Suprapubic skin (tissue), 4 donors: Measurements from ENCODE around the gene OSBPL3. TPM values are rescaled to one million over a fixed set of nuclear protein-coding genes. Genes with fewer than 3 reads are reported as not detected.

Experiments used
- DNase-seq, 2 donors: peaks; one replicate each; pipeline ENCODE4 v3.0.0-alpha.2; 2019; ENCODE audit warnings: low spot score in 2 of 2
- H3K27ac ChIP-seq: fragments of 200-600 bp; sonication (generic); one replicate; pipeline ENCODE4 v1.5.1; 2019
- H3K27me3 ChIP-seq: fragments of 200-600 bp; sonication (generic); one replicate; pipeline ENCODE4 v1.5.1; 2019
- H3K36me3 ChIP-seq: fragments of 200-600 bp; sonication (generic); one replicate; pipeline ENCODE4 v1.5.1; 2019
- H3K4me1 ChIP-seq: fragments of 200-600 bp; sonication (generic); one replicate; pipeline ENCODE4 v1.5.1; 2019
- H3K4me3 ChIP-seq: fragments of 200-600 bp; sonication (generic); one replicate; pipeline ENCODE4 v1.5.1; 2019; ENCODE audit warnings: mild to moderate bottlenecking
- H3K9me3 ChIP-seq: fragments of 200-600 bp; sonication (generic); one replicate; pipeline ENCODE4 v1.5.1; 2019
- EP300 ChIP-seq: sonication (generic); formaldehyde crosslinking; IDR thresholded peaks from one replicate; pipeline ENCODE4 v1.6.1; 2017; ENCODE audit warnings: antibody characterized with exemption
- POLR2A ChIP-seq, 2 donors: fragments of 450-650 bp; IDR thresholded peaks; one replicate each; pipeline ENCODE4 v1.6.1; 2017; ENCODE audit warnings: antibody characterized with exemption in 2 of 2, mild to moderate bottlenecking in 2 of 2, moderate library complexity in 2 of 2
- POLR2AphosphoS5 ChIP-seq, 3 donors: sonication (generic); formaldehyde crosslinking; IDR thresholded peaks; one replicate each; pipeline ENCODE4 v1.6.1; 2017; ENCODE audit warnings: antibody characterized with exemption in 3 of 3
- WGBS: methylation state at CpG from one replicate; pipeline ENCODE4 v1.1.5; 2018; 5-methylcytosine and 5-hydroxymethylcytosine counted together
- total RNA-seq, 4 donors: library from RNA; depleted of rRNA; stranded (reverse); fragments of >200 nt; gene quantifications; one replicate each; pipeline ENCODE4 v1.1.0, GENCODE V29; 2016
- TF ChIP-seq, protein P1 (sequence below), 2 donors: fragments of 200-600 bp in 1 of 2; fragments of 450-650 bp in 1 of 2; sonication (generic) in 1 of 2; IDR thresholded peaks; one replicate each; pipeline ENCODE4 v1.5.1; 2016 to 2019; ENCODE audit warnings: antibody characterized with exemption in 2 of 2, mild to moderate bottlenecking in 1 of 2, moderate library complexity in 1 of 2

The OSBPL3 gene
- total RNA-seq, 4 donors from 2014 or later: 22.0 to 49.0 (median 27.3) TPM

DNA sequence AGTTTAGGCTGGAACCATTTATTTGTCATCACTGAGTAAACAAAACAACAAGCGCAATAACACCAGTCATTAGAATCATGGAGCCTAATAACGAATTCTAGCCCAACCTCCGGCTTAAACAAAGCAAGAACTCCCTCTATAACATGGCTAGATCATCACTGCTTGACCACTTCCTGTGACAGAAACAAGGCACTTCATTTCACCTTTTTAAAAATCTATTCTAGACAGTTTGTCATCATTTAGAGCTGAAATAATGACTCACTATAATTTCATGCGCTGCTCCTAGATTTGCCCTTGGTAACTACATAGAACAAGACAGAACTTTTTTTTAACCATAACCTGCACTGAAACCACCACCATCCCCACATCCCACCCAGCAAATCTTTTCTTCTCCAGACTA is 81.3 kb downstream of the OSBPL3 start:
- Histone ChIP-seq H3K4me1 (peaks cover 3% of the 10 kb centered on the region), H3K27ac (no peak overlapping the region), H3K27me3 (no peaks in the 10 kb centered on the region), H3K9me3 (no peaks in the 10 kb centered on the region), H3K4me3 (no peak overlapping the region), H3K36me3 (no peaks in the 10 kb centered on the region)
- TF ChIP-seq POLR2A (IDR thresholded peaks at IDR 0.05) (no peak), EP300 (no peak), POLR2AphosphoS5 (IDR thresholded peaks at IDR 0.05) (no peak)
- TF ChIP-seq, protein P1, sequence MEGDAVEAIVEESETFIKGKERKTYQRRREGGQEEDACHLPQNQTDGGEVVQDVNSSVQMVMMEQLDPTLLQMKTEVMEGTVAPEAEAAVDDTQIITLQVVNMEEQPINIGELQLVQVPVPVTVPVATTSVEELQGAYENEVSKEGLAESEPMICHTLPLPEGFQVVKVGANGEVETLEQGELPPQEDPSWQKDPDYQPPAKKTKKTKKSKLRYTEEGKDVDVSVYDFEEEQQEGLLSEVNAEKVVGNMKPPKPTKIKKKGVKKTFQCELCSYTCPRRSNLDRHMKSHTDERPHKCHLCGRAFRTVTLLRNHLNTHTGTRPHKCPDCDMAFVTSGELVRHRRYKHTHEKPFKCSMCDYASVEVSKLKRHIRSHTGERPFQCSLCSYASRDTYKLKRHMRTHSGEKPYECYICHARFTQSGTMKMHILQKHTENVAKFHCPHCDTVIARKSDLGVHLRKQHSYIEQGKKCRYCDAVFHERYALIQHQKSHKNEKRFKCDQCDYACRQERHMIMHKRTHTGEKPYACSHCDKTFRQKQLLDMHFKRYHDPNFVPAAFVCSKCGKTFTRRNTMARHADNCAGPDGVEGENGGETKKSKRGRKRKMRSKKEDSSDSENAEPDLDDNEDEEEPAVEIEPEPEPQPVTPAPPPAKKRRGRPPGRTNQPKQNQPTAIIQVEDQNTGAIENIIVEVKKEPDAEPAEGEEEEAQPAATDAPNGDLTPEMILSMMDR (IDR thresholded peaks at IDR 0.05): no peak
- DNase-seq: no peak
- WGBS: 91% methylated on average over 4 of the region's 4 CpGs

GRCh38 chr7:24896031-24896501 is 83.9 kb downstream of the OSBPL3 start:
- Histone ChIP-seq H3K4me3 (no peak overlapping the region), H3K36me3 (no peaks in the 10 kb centered on the region), H3K4me1 (peaks cover 3% of the 10 kb centered on the region), H3K27me3 (no peaks in the 10 kb centered on the region), H3K9me3 (no peaks in the 10 kb centered on the region), H3K27ac (no peak overlapping the region)
- WGBS: 32% methylated on average over 4 of the region's 4 CpGs
- no peak for DNase-seq
- TF ChIP-seq POLR2A (IDR thresholded peaks at IDR 0.05) (no peak), POLR2AphosphoS5 (IDR thresholded peaks at IDR 0.05) (no peak), EP300 (no peak)
- TF ChIP-seq, protein P1 (IDR thresholded peaks at IDR 0.05): no peak

DNA sequence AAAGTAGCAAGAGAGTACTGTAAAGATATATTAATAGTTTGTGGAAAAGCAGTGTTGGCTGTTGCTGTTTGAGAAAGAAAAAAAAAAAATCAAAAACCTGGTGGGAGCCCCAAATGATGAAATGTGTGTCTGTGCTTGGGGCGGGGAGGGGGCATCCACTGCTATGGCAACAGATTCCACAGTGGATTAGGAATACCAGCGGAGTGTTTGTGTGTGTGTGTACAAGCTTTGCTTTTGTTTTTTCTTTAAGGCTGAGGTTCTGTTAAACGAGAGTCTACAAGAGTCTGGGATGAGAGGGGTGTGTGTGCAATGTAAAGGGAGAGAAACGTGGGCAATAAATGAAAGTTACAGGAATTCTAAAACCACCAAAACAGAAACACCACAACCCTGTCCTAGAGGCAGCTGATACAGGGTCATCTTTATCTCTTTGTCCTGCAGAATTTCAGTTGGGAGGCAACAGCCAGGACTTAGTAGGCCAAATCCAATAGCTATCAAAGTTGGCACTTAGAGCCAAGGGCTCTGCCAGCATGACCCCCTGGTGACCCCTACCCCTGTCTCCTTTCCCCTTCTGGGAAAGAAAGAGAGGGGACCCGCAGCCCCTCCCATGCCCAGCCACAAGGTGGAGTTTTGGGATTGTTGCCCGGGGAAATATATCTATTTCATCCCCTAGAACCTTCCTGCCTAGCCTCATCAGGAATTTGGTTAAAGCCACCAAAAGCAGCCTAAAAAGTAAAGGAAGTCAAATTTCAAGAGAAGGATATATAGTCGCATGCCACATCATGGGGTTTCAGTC is 85.4 kb downstream of the OSBPL3 start:
- peaks cover 3% of the 10 kb centered on the region for H3K4me1 ChIP-seq
- no peaks in the 10 kb centered on the region for H3K36me3 ChIP-seq
- TF ChIP-seq EP300 (no peak), POLR2AphosphoS5 (IDR thresholded peaks at IDR 0.05) (no peak), POLR2A (IDR thresholded peaks at IDR 0.05) (no peak)
- TF ChIP-seq, protein P1 (IDR thresholded peaks at IDR 0.05): no peak
- no peaks in the 10 kb centered on the region for H3K9me3 ChIP-seq
- no peak overlapping the region for H3K27ac ChIP-seq
- no peak for DNase-seq
- no peaks in the 10 kb centered on the region for H3K27me3 ChIP-seq
- no peak overlapping the region for H3K4me3 ChIP-seq
- WGBS: 65% methylated on average over 7 of the region's 7 CpGs

GRCh38 chr7:24891311-24891735 is 88.7 kb downstream of the OSBPL3 start:
- Histone ChIP-seq H3K4me1 (peaks cover 3% of the 10 kb centered on the region), H3K4me3 (no peak overlapping the region), H3K27me3 (no peaks in the 10 kb centered on the region), H3K9me3 (no peaks in the 10 kb centered on the region), H3K27ac (no peak overlapping the region), H3K36me3 (no peaks in the 10 kb centered on the region)
- WGBS: 69% methylated on average over 3 of the region's 3 CpGs
- TF ChIP-seq POLR2A (IDR thresholded peaks at IDR 0.05): no peak
- no peak for TF ChIP-seq POLR2AphosphoS5 (IDR thresholded peaks at IDR 0.05)
- TF ChIP-seq EP300: no peak
- TF ChIP-seq, protein P1 (IDR thresholded peaks at IDR 0.05): no peak
- no peak for DNase-seq

GRCh38 chr7:24889611-24890010 is 90.4 kb downstream of the OSBPL3 start:
- no peak for DNase-seq
- H3K36me3 ChIP-seq: no peaks in the 10 kb centered on the region
- 100% methylated on average over 1 of the region's 1 CpG for WGBS

More at GRCh38 chr7:24889611-24890010, 90.4 kb downstream of the OSBPL3 start:
- no peak overlapping the region for H3K4me3 ChIP-seq
- H3K27ac ChIP-seq: no peak overlapping the region
- H3K27me3 ChIP-seq: no peaks in the 10 kb centered on the region
- no peak for TF ChIP-seq POLR2A (IDR thresholded peaks at IDR 0.05)
- no peak for TF ChIP-seq POLR2AphosphoS5 (IDR thresholded peaks at IDR 0.05)
- TF ChIP-seq EP300: no peak
- TF ChIP-seq, protein P1 (IDR thresholded peaks at IDR 0.05): no peak
- no peaks in the 10 kb centered on the region for H3K9me3 ChIP-seq
- H3K4me1 ChIP-seq: no peaks in the 10 kb centered on the region
